BLaER1 treated with 17β-estradiol and CSF1 and Interleukin-3, amounts not matched to agents 10 nM and 100 nM (cell line): ENCODE measurements around the gene LENG1.

Source experiments
- H3K27ac ChIP-seq, 11 experiments: shearing (Covaris generic); formaldehyde crosslinking; 2 replicates each; pipeline ENCODE4 v1.8.1; 2022
- H3K27me3 ChIP-seq, 11 experiments: shearing (Covaris generic); formaldehyde crosslinking; 2 replicates each; pipeline ENCODE4 v1.8.1; 2022
- H3K36me3 ChIP-seq, 11 experiments: shearing (Covaris generic); formaldehyde crosslinking; 2 replicates each; pipeline ENCODE4 v1.8.1; 2022
- H3K4me1 ChIP-seq, 10 experiments: shearing (Covaris generic); formaldehyde crosslinking; 2 replicates each; pipeline ENCODE4 v1.8.1; 2022
- H3K4me2 ChIP-seq, 11 experiments: shearing (Covaris generic); formaldehyde crosslinking; 2 replicates each; pipeline ENCODE4 v1.8.1; 2022
- H3K4me3 ChIP-seq, 10 experiments: shearing (Covaris generic); formaldehyde crosslinking; 2 replicates each; pipeline ENCODE4 v1.8.1; 2022
- H3K9ac ChIP-seq, 11 experiments: shearing (Covaris generic); formaldehyde crosslinking; 2 replicates each; pipeline ENCODE4 v1.8.1; 2022
- H3K9me3 ChIP-seq, 11 experiments: shearing (Covaris generic); formaldehyde crosslinking; replicated peaks in 1 of 11; 2 replicates each; pipeline ENCODE4 v1.8.1; 2022
- H4K20me1 ChIP-seq, 11 experiments: shearing (Covaris generic); formaldehyde crosslinking; 2 replicates each; pipeline ENCODE4 v1.8.1; 2022
- Cebpa-rat ChIP-seq, 11 experiments: shearing (Covaris generic); IDR thresholded peaks; 2 replicates each; pipeline ENCODE4 v1.8.1; 2022

LENG1 gene

GRCh38 chr19:54168174-54168917 lies 8.8 kb upstream of the LENG1 start:
- Histone ChIP-seq H4K20me1 (peaks cover 0 to 10% (median under 1%) of the 10 kb centered on the region in 11 experiments; a peak in 6 of 22 replicates), H3K4me2 (peak overlapping the region; percentile 42 to 73 (median 66); a peak in 21 of 22 replicates), H3K9ac (peak overlapping the region in 3 of 11 experiments; percentile 13 to 50 (median 31); a peak in 2 of 22 replicates), H3K36me3 (no peaks in the 10 kb centered on the region), H3K9me3 (peaks cover 0 to 10% (median 0%) of the 10 kb centered on the region in 11 experiments; a peak in 4 of 22 replicates), H3K4me1 (peaks cover 23 to 38% (median 35%) of the 10 kb centered on the region in 10 experiments), H3K27ac (peak overlapping the region in 5 of 11 experiments; percentile 3 to 43 (median 30); a peak in 3 of 22 replicates), H3K4me3 (no peak overlapping the region), H3K27me3 (no peaks in the 10 kb centered on the region)
- TF ChIP-seq Cebpa-rat (IDR thresholded peaks at IDR 0.05) = no peak

GRCh38 chr19:54165222-54165621 lies 5.7 kb upstream of the LENG1 start:
- no peaks in the 10 kb centered on the region for H3K27me3 ChIP-seq
- no peak overlapping the region for H3K4me3 ChIP-seq
- no peak overlapping the region for H3K9ac ChIP-seq
- H3K27ac ChIP-seq = no peak overlapping the region
- H3K36me3 ChIP-seq = no peaks in the 10 kb centered on the region
- peak overlapping the region in 1 of 11 experiments; percentile 98; a peak in 1 of 22 replicates for H3K4me2 ChIP-seq
- H3K4me1 ChIP-seq = peaks cover 40 to 56% (median 52%) of the 10 kb centered on the region in 10 experiments
- no peak for TF ChIP-seq Cebpa-rat (IDR thresholded peaks at IDR 0.05)
- peaks cover 0 to 5% (median 0%) of the 10 kb centered on the region in 11 experiments; a peak in 2 of 22 replicates for H4K20me1 ChIP-seq
- H3K9me3 ChIP-seq = peaks cover 0 to 10% (median 0%) of the 10 kb centered on the region in 11 experiments; a peak in 4 of 22 replicates

GRCh38 chr19:54164369-54165068 lies 5.0 kb upstream of the LENG1 start:
- H4K20me1 ChIP-seq = peaks cover 0 to 5% (median 0%) of the 10 kb centered on the region in 11 experiments; a peak in 2 of 22 replicates
- no peak for TF ChIP-seq Cebpa-rat (IDR thresholded peaks at IDR 0.05)
- H3K27me3 ChIP-seq = no peaks in the 10 kb centered on the region
- peaks cover 0 to 10% (median 0%) of the 10 kb centered on the region in 11 experiments; a peak in 4 of 22 replicates for H3K9me3 ChIP-seq
- H3K4me2 ChIP-seq = peak overlapping the region; percentile 40 to 98 (median 69)
- peaks cover 41 to 55% (median 53%) of the 10 kb centered on the region in 10 experiments for H3K4me1 ChIP-seq
- no peak overlapping the region for H3K4me3 ChIP-seq
- H3K27ac ChIP-seq = no peak overlapping the region
- no peak overlapping the region for H3K9ac ChIP-seq
- no peaks in the 10 kb centered on the region for H3K36me3 ChIP-seq

- Histone ChIP-seq H3K27ac (peak overlapping the region in 8 of 11 experiments; percentile 0 to 51 (median 26); a peak in 10 of 22 replicates), H3K36me3 (peaks cover 2 to 6% (median 5%) of the 10 kb centered on the region in 11 experiments; a peak in 21 of 22 replicates), H3K4me3 (peak overlapping the region in 9 of 10 experiments; percentile 33 to 75 (median 52); a peak in 13 of 20 replicates), H3K27me3 (no peaks in the 10 kb centered on the region), H3K9ac (peak overlapping the region in 8 of 11 experiments; percentile 12 to 57 (median 47); a peak in 11 of 22 replicates), H4K20me1 (peaks cover 0 to 17% (median 12%) of the 10 kb centered on the region in 11 experiments; a peak in 12 of 22 replicates), H3K4me1 (peaks cover 48 to 61% (median 54%) of the 10 kb centered on the region in 10 experiments), H3K4me2 (peak overlapping the region; percentile 76 to 99 (median 90)), H3K9me3 (peaks cover 0 to 10% (median 0%) of the 10 kb centered on the region in 11 experiments; a peak in 4 of 22 replicates)
- TF ChIP-seq Cebpa-rat (IDR thresholded peaks at IDR 0.05) = no peak
These were observed 3.4 kb upstream of the LENG1 start for GRCh38 chr19:54162884-54163283.

- Histone ChIP-seq H3K4me1 (peaks cover 49 to 66% (median 58%) of the 10 kb centered on the region in 10 experiments), H3K4me3 (peak overlapping the region; percentile 16 to 80 (median 50); a peak in 14 of 20 replicates), H3K27ac (peak overlapping the region in 7 of 11 experiments; percentile 1 to 51 (median 26); a peak in 9 of 22 replicates), H3K27me3 (no peaks in the 10 kb centered on the region), H3K9ac (peak overlapping the region in 10 of 11 experiments; percentile 53 to 88 (median 64); a peak in 17 of 22 replicates), H3K9me3 (peaks cover 0 to 10% (median 0%) of the 10 kb centered on the region in 11 experiments; a peak in 4 of 22 replicates), H3K4me2 (peak overlapping the region; percentile 87 to 99 (median 98)), H3K36me3 (peaks cover 8 to 11% (median 10%) of the 10 kb centered on the region in 11 experiments), H4K20me1 (peaks cover 0 to 22% (median 15%) of the 10 kb centered on the region in 11 experiments; a peak in 13 of 22 replicates)
- TF ChIP-seq Cebpa-rat (IDR thresholded peaks at IDR 0.05) = no peak
These were observed 2.8 kb upstream of the LENG1 start for GRCh38 chr19:54162241-54162805.

GRCh38 chr19:54160854-54161253 lies 1.3 kb upstream of the LENG1 start:
- Histone ChIP-seq H3K27ac (peak overlapping the region in 10 of 11 experiments; percentile 76 to 91 (median 84); a peak in 20 of 22 replicates), H3K36me3 (peaks cover 23 to 26% (median 25%) of the 10 kb centered on the region in 11 experiments), H3K27me3 (no peaks in the 10 kb centered on the region), H3K9me3 (peaks cover 0 to 10% (median 0%) of the 10 kb centered on the region in 11 experiments; a peak in 4 of 22 replicates), H3K4me2 (peak overlapping the region; percentile 87 to 99 (median 98)), H4K20me1 (peaks cover 0 to 37% (median 30%) of the 10 kb centered on the region in 11 experiments; a peak in 16 of 22 replicates), H3K4me3 (peak overlapping the region; percentile 60 to 80 (median 70)), H3K9ac (peak overlapping the region; percentile 83 to 91 (median 85)), H3K4me1 (peaks cover 49 to 72% (median 60%) of the 10 kb centered on the region in 10 experiments)
- TF ChIP-seq Cebpa-rat (IDR thresholded peaks at IDR 0.05) = no peak

- H3K4me1 ChIP-seq = peaks cover 49 to 72% (median 60%) of the 10 kb centered on the region in 10 experiments
- peak overlapping the region; percentile 87 to 99 (median 98) for H3K4me2 ChIP-seq
- H3K36me3 ChIP-seq = peaks cover 28 to 32% (median 30%) of the 10 kb centered on the region in 11 experiments
- TF ChIP-seq Cebpa-rat (IDR thresholded peaks at IDR 0.05) = no peak
- H3K9me3 ChIP-seq = peaks cover 0 to 8% (median 0%) of the 10 kb centered on the region in 11 experiments; a peak in 4 of 22 replicates
- peaks cover 0 to 43% (median 35%) of the 10 kb centered on the region in 11 experiments; a peak in 16 of 22 replicates for H4K20me1 ChIP-seq
- peak overlapping the region; percentile 60 to 80 (median 70) for H3K4me3 ChIP-seq
- peak overlapping the region; percentile 71 to 91 (median 83) for H3K27ac ChIP-seq
- peak overlapping the region; percentile 83 to 91 (median 85) for H3K9ac ChIP-seq
- no peaks in the 10 kb centered on the region for H3K27me3 ChIP-seq
These were observed 776 bp upstream of the LENG1 start for GRCh38 chr19:54160182-54160811.
